Measurements from ENCODE around the gene HPN. TPM values are rescaled to one million over a fixed set of nuclear protein-coding genes. Genes with fewer than 3 reads are reported as not detected.

HPN gene
- total and polyA plus RNA-seq, 10 of the 15 experiments (the other 5 are each of a cell fraction or from before 2014, with no cell fraction given): 0.21 to 0.35 TPM; not detected in 8

DNA sequence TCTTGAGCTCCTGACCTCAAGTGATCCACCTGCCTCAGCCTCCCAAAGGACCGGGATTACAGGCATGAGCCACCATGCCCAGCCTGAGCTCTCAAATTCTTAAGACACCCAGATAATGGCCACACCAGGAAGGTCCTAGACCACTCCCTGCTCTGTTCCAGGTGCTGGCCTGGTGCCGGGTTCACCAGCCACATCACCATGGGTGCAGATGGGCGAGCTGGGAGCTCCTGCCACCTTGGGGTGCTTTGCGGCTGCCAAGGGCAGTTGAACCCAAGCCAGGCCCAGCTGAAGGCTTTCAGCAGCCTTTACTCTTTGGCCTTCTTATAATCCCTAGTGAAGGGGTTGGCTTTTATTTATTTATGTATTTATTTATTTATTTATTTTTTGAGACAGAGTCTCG lies 4.9 kb downstream of the HPN start:
- FAIRE-seq (no peak), ATAC-seq (no peak), DNase-seq (ENCODE audit: low read depth, low spot score) (no peak)
- intact Hi-C loops (cut with micrococcal nuclease; ENCODE audit: unreplicated experiment) (no loop called here), in situ Hi-C loops (cut with MboI) (no loop called here)
- Histone ChIP-seq H3K4me1 (ENCODE audit: control insufficient read depth, insufficient read depth, low read length) (no peaks in the 10 kb centered on the region), H2AFZ (ENCODE audit: control insufficient read depth, low read depth, low read length) (no peak overlapping the region), H3K27ac (ENCODE audit: control insufficient read depth, insufficient read depth) (no peak overlapping the region), H3K4me3 (no peak overlapping the region), H3K79me2 (ENCODE audit: control insufficient read depth, insufficient read depth, low read length) (no peaks in the 10 kb centered on the region), H3K4me2 (ENCODE audit: control insufficient read depth, insufficient read depth) (no peak overlapping the region), H3K36me3 (ENCODE audit: control insufficient read depth in 2 of 2, insufficient read depth in 2 of 2, low read length in 1 of 2) (no peaks in the 10 kb centered on the region), H3K9ac (ENCODE audit: control insufficient read depth, insufficient read depth, low read length) (no peak overlapping the region), H4K20me1 (ENCODE audit: control insufficient read depth, insufficient read depth) (no peaks in the 10 kb centered on the region), H3K9me3 (replicated peaks; ENCODE audit: control insufficient read depth, insufficient read depth, low read length) (no peaks in the 10 kb centered on the region), H3K27me3 (replicated peaks in 1 of 2; ENCODE audit: control insufficient read depth in 2 of 2, insufficient read depth in 2 of 2, low read length in 1 of 2) (peaks cover 0 to 2% of the 10 kb centered on the region in 2 experiments; a peak in 3 of 4 replicates)
- BruUV-seq (replicated peaks): no TSS peak
- ChIA-PET SMC1A (ENCODE audit: uncharacterized antibody, unreplicated experiment) (interaction anchor here (1.8 kb wide), 1 partner anchor 12 kb away, joined by 3 read pairs; no protein-coding TSS in a partner anchor), POLR2A (no interaction called here), CTCF (interaction anchor here (0.6 to 5.4 kb wide), 6 partner anchors 8 to 1461 kb away, joined by 3 to 56 read pairs (median 12); partner anchors contain the start of gene LGI4), RAD21 (ENCODE audit: unreplicated experiment) (interaction anchor here (0.7 kb wide), 1 partner anchor 20 kb away, joined by 3 read pairs; no protein-coding TSS in a partner anchor)
- WGBS (ENCODE audit: insufficient coverage, insufficient replicate concordance, low lambda C conversion rate, missing lambda C conversion rate): 55% methylated on average over 5 of the region's 5 CpGs
- TF ChIP-seq JUND (IDR thresholded peaks at IDR 0.05; ENCODE audit: low read depth, low read length) (no peak), NRF1 (conservative IDR thresholded peaks at IDR 0.05; ENCODE audit: low read depth, low read length) (no peak), STAT3 (IDR thresholded peaks at IDR 0.05; ENCODE audit: low read depth, low read length) (no peak), SUPT20H (IDR thresholded peaks at IDR 0.05; ENCODE audit: borderline replicate concordance, control insufficient read depth, low read depth, low read length) (no peak), MYC (IDR thresholded peaks at IDR 0.05; ENCODE audit: insufficient read depth, insufficient read length, insufficient replicate concordance, low read length, severe bottlenecking) (no peak), CREM (IDR thresholded peaks at IDR 0.05; ENCODE audit: low read depth) (no peak), TCF3 (IDR thresholded peaks at IDR 0.05; ENCODE audit: borderline replicate concordance, insufficient read depth, low read depth, low read length) (no peak), STAT1 (conservative IDR thresholded peaks at IDR 0.05) (no peak), MTA2 (IDR thresholded peaks at IDR 0.05; ENCODE audit: low read depth) (no peak), HSF1 (IDR thresholded peaks at IDR 0.05; ENCODE audit: low read depth, low read length) (no peak), TARDBP (IDR thresholded peaks at IDR 0.05; ENCODE audit: borderline replicate concordance) (no peak), FOXM1 (IDR thresholded peaks at IDR 0.05; ENCODE audit: low read depth, low read length) (no peak), E2F4 (IDR thresholded peaks at IDR 0.05; ENCODE audit: low read depth, low read length) (no peak), RAD21 (IDR thresholded peaks at IDR 0.05; ENCODE audit: insufficient read depth, low read depth, low read length) (no peak)
- TF ChIP-seq, protein P1, sequence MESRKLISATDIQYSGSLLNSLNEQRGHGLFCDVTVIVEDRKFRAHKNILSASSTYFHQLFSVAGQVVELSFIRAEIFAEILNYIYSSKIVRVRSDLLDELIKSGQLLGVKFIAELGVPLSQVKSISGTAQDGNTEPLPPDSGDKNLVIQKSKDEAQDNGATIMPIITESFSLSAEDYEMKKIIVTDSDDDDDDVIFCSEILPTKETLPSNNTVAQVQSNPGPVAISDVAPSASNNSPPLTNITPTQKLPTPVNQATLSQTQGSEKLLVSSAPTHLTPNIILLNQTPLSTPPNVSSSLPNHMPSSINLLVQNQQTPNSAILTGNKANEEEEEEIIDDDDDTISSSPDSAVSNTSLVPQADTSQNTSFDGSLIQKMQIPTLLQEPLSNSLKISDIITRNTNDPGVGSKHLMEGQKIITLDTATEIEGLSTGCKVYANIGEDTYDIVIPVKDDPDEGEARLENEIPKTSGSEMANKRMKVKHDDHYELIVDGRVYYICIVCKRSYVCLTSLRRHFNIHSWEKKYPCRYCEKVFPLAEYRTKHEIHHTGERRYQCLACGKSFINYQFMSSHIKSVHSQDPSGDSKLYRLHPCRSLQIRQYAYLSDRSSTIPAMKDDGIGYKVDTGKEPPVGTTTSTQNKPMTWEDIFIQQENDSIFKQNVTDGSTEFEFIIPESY (IDR thresholded peaks at IDR 0.05): no peak
- TF ChIP-seq, protein P2, sequence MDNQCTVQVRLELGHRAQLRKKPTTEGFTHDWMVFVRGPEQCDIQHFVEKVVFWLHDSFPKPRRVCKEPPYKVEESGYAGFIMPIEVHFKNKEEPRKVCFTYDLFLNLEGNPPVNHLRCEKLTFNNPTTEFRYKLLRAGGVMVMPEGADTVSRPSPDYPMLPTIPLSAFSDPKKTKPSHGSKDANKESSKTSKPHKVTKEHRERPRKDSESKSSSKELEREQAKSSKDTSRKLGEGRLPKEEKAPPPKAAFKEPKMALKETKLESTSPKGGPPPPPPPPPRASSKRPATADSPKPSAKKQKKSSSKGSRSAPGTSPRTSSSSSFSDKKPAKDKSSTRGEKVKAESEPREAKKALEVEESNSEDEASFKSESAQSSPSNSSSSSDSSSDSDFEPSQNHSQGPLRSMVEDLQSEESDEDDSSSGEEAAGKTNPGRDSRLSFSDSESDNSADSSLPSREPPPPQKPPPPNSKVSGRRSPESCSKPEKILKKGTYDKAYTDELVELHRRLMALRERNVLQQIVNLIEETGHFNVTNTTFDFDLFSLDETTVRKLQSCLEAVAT (IDR thresholded peaks at IDR 0.05): no peak
- TF ChIP-seq, protein P3, sequence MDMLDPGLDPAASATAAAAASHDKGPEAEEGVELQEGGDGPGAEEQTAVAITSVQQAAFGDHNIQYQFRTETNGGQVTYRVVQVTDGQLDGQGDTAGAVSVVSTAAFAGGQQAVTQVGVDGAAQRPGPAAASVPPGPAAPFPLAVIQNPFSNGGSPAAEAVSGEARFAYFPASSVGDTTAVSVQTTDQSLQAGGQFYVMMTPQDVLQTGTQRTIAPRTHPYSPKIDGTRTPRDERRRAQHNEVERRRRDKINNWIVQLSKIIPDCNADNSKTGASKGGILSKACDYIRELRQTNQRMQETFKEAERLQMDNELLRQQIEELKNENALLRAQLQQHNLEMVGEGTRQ (IDR thresholded peaks at IDR 0.05; ENCODE audit: borderline replicate concordance, low read depth, low read length): no peak
